Liver (tissue), 3 donors: ENCODE data around the gene CYP2A13.

Source experiments
- EGR1 ChIP-seq, 2 donors: IDR thresholded peaks; 2 replicates each; pipeline ENCODE4 v1.6.1; 2016 to 2018; ENCODE audit warnings: antibody characterized with exemption in 2 of 2, low read depth in 2 of 2
- FOXA1 ChIP-seq: IDR thresholded peaks from 2 replicates; pipeline ENCODE4 v1.6.1; 2016; ENCODE audit warnings: antibody characterized with exemption
- GABPA ChIP-seq, 2 donors: IDR thresholded peaks in 1 of 2; conservative IDR thresholded peaks in 1 of 2; 2 replicates each; pipeline ENCODE4 v1.6.1; 2016; ENCODE audit warnings: antibody characterized with exemption in 2 of 2, mild to moderate bottlenecking in 1 of 2, moderate library complexity in 1 of 2
- JUND ChIP-seq, 2 donors: IDR thresholded peaks; 2 replicates each; pipeline ENCODE4 v1.6.1; 2016; ENCODE audit warnings: antibody characterized with exemption in 2 of 2
- RAD21 ChIP-seq, 2 donors: IDR thresholded peaks; 2 replicates each; pipeline ENCODE4 v1.6.1; 2016; ENCODE audit warnings: antibody characterized with exemption in 2 of 2, mild to moderate bottlenecking in 2 of 2
- RXRA ChIP-seq, 2 donors: IDR thresholded peaks; 2 replicates each; pipeline ENCODE4 v1.6.1; 2017 to 2018; ENCODE audit warnings: antibody characterized with exemption in 2 of 2, mild to moderate bottlenecking in 1 of 2
- SP1 ChIP-seq: IDR thresholded peaks from 2 replicates; pipeline ENCODE4 v1.6.1; 2018; ENCODE audit warnings: antibody characterized with exemption, mild to moderate bottlenecking
- TAF1 ChIP-seq: conservative IDR thresholded peaks from 2 replicates; pipeline ENCODE4 v1.6.1; 2016; ENCODE audit warnings: antibody characterized with exemption, mild to moderate bottlenecking
- YY1 ChIP-seq: IDR thresholded peaks from 2 replicates; pipeline ENCODE4 v1.6.1; 2016; ENCODE audit warnings: antibody characterized with exemption, mild to moderate bottlenecking
- TF ChIP-seq, protein P1 (sequence below): fragments of 150-350 bp; IDR thresholded peaks from 2 replicates; pipeline ENCODE4 v1.5.1; 2017; ENCODE audit warnings: improper control_type of control experiment, low read depth, low read length; ENCODE audit not compliant: missing input control
- TF ChIP-seq, protein P2 (sequence below): IDR thresholded peaks from 2 replicates; pipeline ENCODE4 v1.6.1; 2016; ENCODE audit warnings: antibody characterized with exemption
- TF ChIP-seq, protein P3 (sequence below): IDR thresholded peaks from 2 replicates; pipeline ENCODE4 v1.6.1; 2016; ENCODE audit warnings: antibody characterized with exemption, mild to moderate bottlenecking
- TF ChIP-seq, protein P4 (sequence below): IDR thresholded peaks from 2 replicates; pipeline ENCODE4 v1.6.1; 2016; ENCODE audit warnings: antibody characterized with exemption
- TF ChIP-seq, protein P5 (sequence below): IDR thresholded peaks from 2 replicates; pipeline ENCODE4 v1.6.1; 2016; ENCODE audit warnings: antibody characterized with exemption
- donor health status: healthy.
- donor health status: healthy.

DNA sequence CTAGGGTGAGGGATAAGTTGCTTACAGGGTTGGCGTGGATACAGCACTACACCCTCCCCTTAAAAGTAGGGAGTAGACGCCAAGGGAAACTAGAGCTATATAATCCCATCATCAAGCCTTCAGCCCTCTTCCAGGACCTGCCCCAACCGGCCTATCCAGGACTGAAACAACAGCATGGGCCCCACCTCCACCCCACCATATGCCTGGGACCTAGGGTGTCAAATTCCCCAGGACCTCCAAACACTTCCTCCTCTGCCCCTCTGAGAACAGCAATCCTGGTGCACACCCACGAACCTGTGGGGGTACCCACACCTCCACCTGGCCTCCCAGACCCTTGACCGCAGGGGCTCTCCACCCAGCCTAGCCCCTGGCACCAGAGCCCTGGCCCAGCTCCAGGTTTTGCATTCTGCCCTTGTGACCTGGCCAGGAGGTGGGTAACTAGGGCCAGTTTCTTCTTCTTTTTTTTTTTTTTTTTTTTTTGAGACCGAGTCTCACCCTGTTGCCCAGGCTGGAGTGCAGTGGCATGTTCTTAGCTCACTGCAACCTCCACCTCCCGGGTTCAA is 24.6 kb downstream of the CYP2A13 start:
- TF ChIP-seq, protein P1, sequence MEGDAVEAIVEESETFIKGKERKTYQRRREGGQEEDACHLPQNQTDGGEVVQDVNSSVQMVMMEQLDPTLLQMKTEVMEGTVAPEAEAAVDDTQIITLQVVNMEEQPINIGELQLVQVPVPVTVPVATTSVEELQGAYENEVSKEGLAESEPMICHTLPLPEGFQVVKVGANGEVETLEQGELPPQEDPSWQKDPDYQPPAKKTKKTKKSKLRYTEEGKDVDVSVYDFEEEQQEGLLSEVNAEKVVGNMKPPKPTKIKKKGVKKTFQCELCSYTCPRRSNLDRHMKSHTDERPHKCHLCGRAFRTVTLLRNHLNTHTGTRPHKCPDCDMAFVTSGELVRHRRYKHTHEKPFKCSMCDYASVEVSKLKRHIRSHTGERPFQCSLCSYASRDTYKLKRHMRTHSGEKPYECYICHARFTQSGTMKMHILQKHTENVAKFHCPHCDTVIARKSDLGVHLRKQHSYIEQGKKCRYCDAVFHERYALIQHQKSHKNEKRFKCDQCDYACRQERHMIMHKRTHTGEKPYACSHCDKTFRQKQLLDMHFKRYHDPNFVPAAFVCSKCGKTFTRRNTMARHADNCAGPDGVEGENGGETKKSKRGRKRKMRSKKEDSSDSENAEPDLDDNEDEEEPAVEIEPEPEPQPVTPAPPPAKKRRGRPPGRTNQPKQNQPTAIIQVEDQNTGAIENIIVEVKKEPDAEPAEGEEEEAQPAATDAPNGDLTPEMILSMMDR, result no peak
- TF ChIP-seq, protein P2, sequence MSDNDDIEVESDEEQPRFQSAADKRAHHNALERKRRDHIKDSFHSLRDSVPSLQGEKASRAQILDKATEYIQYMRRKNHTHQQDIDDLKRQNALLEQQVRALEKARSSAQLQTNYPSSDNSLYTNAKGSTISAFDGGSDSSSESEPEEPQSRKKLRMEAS, result no peak
- no peak for TF ChIP-seq RAD21 (IDR thresholded peaks at IDR 0.05)
- TF ChIP-seq, protein P3, sequence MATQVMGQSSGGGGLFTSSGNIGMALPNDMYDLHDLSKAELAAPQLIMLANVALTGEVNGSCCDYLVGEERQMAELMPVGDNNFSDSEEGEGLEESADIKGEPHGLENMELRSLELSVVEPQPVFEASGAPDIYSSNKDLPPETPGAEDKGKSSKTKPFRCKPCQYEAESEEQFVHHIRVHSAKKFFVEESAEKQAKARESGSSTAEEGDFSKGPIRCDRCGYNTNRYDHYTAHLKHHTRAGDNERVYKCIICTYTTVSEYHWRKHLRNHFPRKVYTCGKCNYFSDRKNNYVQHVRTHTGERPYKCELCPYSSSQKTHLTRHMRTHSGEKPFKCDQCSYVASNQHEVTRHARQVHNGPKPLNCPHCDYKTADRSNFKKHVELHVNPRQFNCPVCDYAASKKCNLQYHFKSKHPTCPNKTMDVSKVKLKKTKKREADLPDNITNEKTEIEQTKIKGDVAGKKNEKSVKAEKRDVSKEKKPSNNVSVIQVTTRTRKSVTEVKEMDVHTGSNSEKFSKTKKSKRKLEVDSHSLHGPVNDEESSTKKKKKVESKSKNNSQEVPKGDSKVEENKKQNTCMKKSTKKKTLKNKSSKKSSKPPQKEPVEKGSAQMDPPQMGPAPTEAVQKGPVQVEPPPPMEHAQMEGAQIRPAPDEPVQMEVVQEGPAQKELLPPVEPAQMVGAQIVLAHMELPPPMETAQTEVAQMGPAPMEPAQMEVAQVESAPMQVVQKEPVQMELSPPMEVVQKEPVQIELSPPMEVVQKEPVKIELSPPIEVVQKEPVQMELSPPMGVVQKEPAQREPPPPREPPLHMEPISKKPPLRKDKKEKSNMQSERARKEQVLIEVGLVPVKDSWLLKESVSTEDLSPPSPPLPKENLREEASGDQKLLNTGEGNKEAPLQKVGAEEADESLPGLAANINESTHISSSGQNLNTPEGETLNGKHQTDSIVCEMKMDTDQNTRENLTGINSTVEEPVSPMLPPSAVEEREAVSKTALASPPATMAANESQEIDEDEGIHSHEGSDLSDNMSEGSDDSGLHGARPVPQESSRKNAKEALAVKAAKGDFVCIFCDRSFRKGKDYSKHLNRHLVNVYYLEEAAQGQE, result no peak
- TF ChIP-seq EGR1 (IDR thresholded peaks at IDR 0.05; ENCODE audit: low read depth in 2 of 2), result no peak
- no peak for TF ChIP-seq SP1
- TF ChIP-seq GABPA (IDR thresholded peaks at IDR 0.05 in 1 of 2, conservative IDR thresholded peaks at IDR 0.05 in 1 of 2), result no peak
- no peak for TF ChIP-seq FOXA1
- no peak for TF ChIP-seq JUND (IDR thresholded peaks at IDR 0.05)
- TF ChIP-seq TAF1, result no peak
- TF ChIP-seq, protein P4, sequence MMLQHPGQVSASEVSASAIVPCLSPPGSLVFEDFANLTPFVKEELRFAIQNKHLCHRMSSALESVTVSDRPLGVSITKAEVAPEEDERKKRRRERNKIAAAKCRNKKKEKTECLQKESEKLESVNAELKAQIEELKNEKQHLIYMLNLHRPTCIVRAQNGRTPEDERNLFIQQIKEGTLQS, result no peak
- TF ChIP-seq, protein P5, sequence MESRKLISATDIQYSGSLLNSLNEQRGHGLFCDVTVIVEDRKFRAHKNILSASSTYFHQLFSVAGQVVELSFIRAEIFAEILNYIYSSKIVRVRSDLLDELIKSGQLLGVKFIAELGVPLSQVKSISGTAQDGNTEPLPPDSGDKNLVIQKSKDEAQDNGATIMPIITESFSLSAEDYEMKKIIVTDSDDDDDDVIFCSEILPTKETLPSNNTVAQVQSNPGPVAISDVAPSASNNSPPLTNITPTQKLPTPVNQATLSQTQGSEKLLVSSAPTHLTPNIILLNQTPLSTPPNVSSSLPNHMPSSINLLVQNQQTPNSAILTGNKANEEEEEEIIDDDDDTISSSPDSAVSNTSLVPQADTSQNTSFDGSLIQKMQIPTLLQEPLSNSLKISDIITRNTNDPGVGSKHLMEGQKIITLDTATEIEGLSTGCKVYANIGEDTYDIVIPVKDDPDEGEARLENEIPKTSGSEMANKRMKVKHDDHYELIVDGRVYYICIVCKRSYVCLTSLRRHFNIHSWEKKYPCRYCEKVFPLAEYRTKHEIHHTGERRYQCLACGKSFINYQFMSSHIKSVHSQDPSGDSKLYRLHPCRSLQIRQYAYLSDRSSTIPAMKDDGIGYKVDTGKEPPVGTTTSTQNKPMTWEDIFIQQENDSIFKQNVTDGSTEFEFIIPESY, result no peak
- TF ChIP-seq YY1, result no peak
- TF ChIP-seq RXRA (IDR thresholded peaks at IDR 0.05), result no peak
